GM18868 (cell line): Measurements from ENCODE around the gene TMSB15B.
"Not testable (repeated sequence)": the region's sequence is repeated elsewhere in the genome, so short reads cannot be mapped to it uniquely, and the experiment has no call there.

Experiments
- ATAC-seq: cut with Tn5 transposase; IDR thresholded peaks from one replicate; pipeline ENCODE4 v1.9.1; 2021; ENCODE audit warnings: mild to moderate bottlenecking, moderate library complexity; ENCODE audit not compliant: unreplicated experiment

TMSB15B gene

DNA sequence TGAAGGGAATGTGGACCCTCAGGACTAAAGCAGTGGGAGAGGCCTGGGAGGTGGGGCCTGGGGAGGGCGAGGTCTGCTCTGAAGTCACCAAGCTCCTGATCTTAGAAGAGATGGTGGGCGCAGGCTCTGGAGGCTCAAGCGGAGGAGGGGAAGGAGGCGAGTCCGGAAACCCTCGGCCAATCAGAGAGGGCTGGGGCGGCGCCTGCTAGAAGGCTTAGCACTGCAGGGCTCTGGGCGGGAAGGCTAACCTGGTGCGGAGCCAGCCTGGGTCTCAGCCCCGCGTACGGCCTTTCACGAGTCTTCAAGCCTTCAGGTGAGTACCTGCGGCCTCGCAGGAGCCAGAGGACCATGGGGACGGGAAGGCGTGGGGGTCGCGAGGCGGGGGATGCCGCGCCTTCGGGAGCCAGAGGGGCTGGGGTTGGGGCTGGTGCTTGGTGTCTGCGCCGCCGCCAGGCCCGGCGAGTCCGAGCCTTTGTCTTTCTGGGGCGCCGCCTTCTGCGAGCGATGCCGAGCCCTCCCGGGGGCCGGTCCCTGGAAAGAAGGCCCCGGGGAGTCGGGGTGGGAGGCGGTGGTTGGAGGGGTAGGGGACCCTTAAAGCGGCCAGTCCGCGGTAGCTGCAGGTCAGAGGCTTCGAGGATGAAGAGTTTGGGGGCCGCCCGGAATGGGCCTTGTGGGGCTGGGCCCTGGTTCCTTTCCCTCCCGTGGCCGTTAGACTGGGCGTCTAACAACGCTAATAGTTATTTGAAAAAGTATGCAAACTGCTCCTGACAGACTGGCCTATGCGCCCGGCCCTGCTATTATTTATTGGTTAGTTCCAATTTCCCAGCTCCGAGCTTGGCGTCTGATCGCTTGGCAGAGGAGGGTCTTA, at the start of gene TMSB15B:
TMSB15B (plus strand) TSS at position 217 of the 868 bp plus-strand sequence.
- ATAC-seq: peak; percentile 100

DNA sequence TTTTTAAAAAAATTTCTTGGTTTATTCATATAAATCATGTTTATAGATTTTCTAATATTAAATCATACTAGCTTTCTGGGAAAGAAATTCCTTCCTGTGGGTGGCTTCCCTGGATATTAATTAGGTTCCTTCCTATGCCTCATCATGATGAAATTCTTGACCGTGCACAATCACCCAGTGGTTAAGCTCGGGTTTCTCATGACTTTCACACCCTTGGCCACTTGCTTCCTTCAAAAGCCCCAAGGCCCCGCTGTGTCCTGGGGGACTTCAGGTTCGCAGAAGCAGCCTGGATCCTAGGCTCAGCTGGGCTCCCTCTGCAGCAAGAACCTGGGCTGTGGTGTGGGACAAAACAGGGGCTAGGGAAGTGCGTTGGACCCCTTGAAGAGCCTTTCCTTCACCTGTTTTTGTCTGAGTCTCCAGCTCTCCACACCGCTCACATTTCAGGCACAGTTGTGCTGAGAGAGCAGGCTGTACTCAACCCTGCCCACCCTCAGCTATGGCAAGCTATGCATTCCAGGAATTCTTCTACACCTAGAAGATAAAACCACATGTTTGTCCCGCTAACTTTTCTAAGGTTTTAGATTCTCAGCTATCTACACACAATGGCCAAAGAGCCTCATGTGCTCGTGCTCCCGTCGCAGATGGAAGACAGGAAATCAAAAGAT, 48.9 kb upstream of the TMSB15B start:
- ATAC-seq: no peak

- peak; percentile 35 for ATAC-seq
These were observed 44.4 kb upstream of the TMSB15B start for GRCh38 chrX:103918050-103918449.

GRCh38 chrX:103918571-103919269, 43.7 kb upstream of the TMSB15B start:
- peak; percentile 66 for ATAC-seq

DNA sequence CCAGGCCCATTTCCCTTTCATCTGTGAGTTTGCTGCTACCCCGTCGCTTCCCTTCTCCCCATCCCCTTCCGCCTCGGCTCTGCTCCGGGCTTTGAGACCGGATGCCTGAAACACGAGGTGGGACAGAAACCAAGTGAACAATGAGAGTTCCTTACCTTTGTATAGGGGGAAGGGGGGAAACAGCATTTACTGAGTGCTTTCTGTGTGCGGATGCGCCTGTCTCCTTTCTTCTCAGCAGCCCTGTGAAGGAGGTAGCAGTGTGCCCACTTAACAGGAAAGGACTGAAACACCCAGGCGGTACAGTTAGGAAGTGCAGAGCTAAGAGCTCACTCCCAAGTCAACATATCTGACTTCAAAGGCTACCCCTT, 43.2 kb upstream of the TMSB15B start:
- ATAC-seq: peak; percentile 50

GRCh38 chrX:103920515-103920914, 41.9 kb upstream of the TMSB15B start:
- ATAC-seq: peak; percentile 42

GRCh38 chrX:103927030-103927429, 35.4 kb upstream of the TMSB15B start:
- peak; percentile 87 for ATAC-seq

GRCh38 chrX:103927633-103928032, 34.8 kb upstream of the TMSB15B start:
- no peak for ATAC-seq

- peak; percentile 99 for ATAC-seq
These were observed 30.3 kb upstream of the TMSB15B start for GRCh38 chrX:103932133-103932532.

DNA sequence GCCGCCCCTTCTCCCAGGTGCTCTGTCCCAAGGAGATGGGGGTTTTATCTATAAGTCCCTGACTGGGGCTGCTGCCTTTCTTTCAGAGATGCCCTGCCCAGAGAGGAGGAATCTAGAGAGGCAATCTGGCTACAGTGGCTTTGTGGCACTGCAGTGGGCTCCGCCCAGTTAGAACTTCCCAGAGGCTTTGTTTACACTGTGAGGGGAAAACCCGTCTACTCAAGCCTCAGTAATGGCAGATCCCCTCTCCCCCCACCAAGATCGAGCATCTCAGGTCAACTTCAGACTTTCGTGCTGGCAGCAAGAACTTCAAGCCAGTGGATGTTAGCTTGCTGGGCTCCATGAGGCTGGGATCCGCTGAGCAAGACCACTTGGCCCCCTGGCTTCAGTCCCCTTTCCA, 22.2 kb upstream of the TMSB15B start:
- ATAC-seq: peak; percentile 72

DNA sequence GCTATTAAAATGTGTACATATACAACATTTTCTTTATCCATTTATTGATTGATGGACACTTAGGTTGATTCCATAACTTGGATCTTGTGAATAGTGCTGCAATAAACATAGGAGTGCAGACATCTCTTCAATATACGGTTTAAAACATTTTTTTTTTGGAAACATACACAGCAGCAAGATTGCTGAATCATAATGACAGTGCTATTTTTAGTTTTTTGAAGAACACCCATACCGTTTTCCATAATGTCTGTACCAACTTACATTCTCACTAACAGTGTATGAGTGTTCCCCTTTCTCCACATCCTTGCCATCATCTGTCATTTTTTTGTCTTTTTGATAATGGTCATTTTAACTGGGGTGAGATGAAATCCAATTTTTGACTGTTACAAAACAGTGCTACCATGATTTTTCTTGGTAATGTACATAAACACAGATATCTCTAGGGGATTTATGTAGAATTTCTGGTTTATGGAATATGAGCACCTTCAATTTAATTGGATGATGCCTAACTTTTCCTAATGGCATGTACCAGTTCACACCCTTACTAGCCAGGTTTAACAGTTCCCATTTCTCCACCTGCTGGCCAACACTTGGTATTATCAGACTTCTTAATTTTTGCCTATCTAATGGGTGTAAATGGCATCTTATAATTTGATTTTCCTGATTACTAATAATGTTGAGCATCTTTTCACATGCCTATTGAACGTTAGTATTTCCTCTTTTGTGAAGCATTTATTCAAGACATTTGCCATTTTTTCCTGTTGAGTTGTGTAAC, 21.0 kb upstream of the TMSB15B start:
- no peak for ATAC-seq

DNA sequence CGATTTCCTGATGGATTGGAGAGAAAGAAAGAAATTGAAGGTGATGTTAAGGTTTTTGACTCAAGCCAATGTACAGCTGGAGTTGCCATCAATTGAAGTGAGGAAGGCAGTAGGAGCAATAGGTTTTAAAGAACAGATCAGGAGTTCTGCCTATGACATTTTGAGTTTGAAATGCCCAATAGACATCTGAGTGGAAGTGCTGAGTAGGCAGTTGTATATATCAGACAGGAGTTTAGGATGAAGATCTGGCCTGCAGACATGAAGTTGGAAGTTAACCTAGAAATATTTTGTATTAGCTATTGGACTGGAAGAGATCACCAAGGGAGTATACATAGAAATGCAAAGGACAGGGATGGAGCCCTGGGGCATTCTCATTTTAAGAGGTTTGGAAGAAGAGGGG, 12.9 kb upstream of the TMSB15B start:
- no peak for ATAC-seq

GRCh38 chrX:103953353-103953752, 9.1 kb upstream of the TMSB15B start:
- no peak for ATAC-seq

- no peak for ATAC-seq
These were observed 8.2 kb upstream of the TMSB15B start for GRCh38 chrX:103954259-103954658.

DNA sequence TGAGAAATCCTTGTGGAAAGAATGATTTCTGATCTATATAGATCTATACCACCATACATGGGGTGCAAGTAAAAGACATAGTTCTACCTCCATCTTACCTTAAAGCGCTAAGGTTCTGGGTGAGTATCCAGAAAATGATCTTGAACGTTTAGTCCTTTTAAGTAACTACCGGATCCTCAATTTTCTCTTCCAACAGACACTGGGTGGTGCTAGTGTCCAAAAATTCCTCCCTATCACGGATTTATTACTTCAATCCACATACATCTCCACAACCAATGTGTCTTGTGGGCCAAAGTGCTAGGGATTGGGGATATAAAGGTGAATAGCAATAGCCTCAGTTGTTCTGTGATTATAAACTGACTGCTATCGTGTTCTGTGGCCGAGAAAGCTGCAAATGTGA, 1.8 kb upstream of the TMSB15B start:
- not testable (repeated sequence) for ATAC-seq

DNA sequence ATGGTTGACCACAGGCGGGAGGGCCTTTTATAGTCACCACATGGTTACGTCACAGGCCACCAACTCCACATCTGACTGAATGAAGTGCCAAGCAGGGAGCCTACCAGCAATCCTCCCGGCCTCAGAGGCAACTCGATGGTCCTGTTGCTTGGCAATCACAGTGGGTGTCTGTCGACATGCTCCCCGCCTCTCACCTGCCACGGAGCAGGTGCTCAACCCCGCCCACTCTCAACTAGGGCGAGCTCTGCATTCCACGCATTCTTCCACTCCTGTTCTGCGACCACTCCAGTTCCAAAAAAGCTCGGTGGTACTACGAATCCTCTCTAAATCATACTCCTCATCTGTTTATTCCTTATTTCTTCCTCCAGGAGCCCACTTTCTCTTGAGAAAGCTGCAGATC, 21.1 kb downstream of the TMSB15B start:
- ATAC-seq: not testable (repeated sequence)

DNA sequence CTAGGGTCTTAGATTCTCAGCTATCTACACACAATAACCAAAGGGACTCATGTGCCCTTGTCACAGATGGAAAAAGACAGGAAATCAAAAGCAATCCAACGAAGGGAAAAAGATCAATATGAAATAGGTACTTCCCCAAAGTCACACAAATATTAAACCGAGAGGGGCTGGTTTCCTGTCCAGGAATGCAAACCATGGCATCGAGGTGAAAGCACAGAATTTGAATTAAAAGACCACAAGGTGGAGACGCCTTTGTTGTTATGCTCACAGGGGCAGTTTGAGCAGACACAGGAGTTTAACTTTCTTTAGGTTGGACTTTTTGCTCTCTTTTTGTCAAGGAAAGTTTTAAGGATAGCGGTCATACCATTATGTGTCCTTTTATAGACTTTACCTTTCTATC, 36.8 kb downstream of the TMSB15B start:
- ATAC-seq: no peak

- no peak for ATAC-seq
These were observed 46.4 kb downstream of the TMSB15B start for GRCh38 chrX:104008831-104009230.

GRCh38 chrX:104013158-104013557, 50.7 kb downstream of the TMSB15B start:
- ATAC-seq: no peak

DNA sequence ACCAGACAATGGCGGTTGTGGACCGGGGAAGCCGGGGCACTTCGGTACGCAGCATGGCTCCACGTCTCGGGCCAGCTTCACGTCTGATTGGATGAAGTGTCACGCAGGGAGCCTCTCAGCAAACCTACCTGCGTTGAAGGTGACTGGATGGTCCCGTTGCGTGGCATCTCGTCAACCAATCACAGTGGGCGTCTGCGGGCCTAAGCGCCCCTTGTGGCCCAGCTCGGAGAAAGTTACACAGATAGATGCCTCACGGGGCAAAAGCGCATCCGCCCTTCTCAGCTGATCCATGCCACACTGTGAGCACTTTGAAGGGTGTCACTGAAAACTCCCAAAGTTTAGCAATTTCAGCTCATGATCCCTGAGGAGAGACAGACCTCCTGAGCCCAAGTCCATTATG, 51.2 kb downstream of the TMSB15B start, which contains the start of gene H2BW1:
H2BW1 (minus strand) TSS at position 103 of the 400 bp plus-strand sequence. CDS start 132 bp downstream, outside the sequence.
- no peak for ATAC-seq

DNA sequence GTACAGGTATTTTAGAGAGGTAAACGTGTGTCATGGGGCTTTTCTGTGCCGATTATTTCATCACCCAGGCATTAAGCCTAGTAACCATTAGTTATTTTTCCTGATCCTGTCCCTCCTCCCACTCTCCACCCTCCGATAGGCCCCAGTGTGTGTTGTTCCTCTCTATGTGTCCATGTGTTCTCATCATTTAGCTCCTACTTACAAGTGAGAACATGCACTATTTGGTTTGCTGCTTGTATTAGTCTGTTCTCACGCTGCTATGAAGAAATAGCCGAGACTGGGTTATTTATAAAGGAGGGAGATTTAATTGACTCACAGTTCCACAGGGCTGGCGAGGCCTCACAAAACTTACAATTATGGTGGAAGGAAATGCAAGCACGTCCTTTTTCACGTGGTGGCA, 53.1 kb downstream of the TMSB15B start:
- ATAC-seq: not testable (repeated sequence)
